ENCODE data around the gene UBE2QL1.
"Not testable (repeated sequence)": the region's sequence is repeated elsewhere in the genome, so short reads cannot be mapped to it uniquely, and the experiment has no call there.

The UBE2QL1 gene

DNA sequence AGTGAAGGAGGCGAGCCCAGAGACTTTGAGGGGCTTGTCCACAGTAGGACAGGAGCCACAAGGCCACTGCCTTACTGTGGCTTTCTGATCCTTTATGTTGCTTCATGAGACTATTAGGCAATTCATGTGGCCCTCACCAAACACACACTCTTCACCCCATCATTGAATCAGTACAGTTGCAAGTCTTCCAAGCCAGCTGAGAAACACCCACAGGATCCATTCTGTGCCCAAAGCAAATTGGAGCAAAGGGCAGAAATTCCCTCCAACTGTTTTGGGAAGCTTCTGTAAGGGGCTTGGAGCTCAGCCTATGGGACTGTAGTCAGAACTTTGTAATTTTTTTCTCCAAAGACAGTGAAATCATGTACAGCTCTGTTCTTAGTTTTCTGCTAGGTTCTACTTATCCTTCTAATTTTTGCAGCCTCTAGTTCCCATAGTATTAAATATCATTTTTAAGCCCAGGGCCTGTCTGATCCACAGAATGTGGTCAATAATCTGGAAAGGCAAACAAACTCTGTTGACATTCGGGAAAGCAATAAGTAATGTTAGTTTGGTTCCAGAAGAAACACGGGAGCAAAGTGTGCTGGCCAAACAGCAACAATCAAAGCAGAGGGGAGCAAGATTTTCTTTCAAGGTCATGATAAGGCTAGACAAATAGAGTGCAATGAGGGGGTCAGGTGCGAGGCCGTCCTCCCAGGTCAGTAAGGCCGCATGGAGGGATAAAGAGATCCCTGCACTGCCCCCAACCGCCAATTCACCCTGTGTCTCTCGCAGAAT, 47.0 kb downstream of the UBE2QL1 start:
- in situ Hi-C loops (cut with HindIII; ENCODE audit: low sequenced_read_pairs), result no loop called here

DNA sequence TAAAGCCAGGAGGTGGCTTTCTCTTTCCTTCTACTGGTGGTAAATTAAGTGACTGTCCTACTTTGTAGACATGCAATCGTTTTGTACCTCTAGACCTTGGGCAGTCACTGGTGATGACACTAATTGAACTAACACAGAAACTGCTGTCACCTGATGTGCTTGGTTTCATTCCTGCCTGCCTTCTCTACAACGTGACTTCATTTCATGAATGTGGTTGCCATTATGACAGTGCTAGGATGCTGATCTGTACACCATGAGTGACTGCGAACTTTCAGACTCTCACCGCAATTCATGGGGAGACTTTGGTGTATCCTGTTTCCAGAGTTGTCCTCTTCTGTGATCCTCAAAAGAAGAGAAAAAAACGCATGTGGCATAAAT, 47.5 kb downstream of the UBE2QL1 start:
- in situ Hi-C loops (cut with HindIII; ENCODE audit: low sequenced_read_pairs), result no loop called here

DNA sequence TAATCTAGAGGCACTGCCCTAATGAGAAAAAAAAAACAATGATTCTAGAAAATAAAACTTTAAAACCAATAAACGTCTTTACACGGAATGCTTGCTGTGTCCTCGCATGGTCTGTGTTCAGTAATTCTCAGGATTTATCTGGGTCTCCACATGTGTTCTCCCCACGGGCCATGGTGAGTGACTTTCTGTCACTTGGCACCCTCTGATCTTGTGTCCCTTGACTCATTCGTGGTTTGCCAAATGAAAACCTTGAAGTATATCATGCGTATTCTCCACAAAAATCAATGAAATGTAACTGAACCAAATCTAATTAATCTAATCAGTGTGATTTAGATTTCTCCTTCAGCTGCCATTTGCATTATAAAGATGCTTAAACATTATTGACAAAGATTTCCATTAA, 48.0 kb downstream of the UBE2QL1 start:
- in situ Hi-C loops (cut with HindIII; ENCODE audit: low sequenced_read_pairs), result no loop called here

DNA sequence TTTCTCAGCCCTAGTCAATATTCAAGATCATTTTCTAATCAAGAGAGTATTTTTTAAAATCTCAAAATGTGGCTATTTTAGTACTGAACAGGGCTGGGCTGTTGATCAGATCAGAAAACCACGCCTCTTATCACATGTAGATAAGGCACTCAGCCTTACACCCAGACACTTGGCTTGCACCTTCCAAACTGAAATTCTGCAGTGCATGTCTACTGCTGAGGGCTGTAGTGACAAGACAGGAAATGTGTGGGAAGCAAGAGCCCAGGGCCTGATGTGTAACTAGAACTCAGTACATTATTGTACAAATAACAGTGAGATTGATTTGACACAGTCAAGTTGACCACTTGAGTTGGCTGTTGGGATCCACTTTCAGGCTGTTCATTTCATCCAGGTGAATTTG, 48.6 kb downstream of the UBE2QL1 start:
- in situ Hi-C loops (cut with HindIII; ENCODE audit: low sequenced_read_pairs), result no loop called here

DNA sequence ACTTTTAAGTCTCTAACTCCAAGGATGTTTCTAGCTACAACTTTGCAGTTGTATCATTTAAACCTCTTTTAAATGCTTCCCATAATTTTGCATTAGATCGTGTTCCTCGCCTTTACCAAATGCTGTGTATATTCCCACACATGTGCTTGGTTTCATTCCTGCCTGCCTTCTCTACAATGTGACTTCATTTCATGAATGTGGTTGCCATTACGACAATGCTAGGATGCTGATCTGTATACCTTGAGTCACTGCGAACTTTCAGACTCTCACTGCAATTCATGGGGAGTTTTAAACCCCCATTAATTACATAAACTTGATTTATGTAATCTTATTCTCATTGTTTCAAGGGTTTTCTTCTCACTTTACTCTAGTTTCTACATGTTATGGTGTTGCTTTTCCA, 50.3 kb downstream of the UBE2QL1 start:
- in situ Hi-C loops (cut with HindIII; ENCODE audit: low sequenced_read_pairs), result no loop called here

DNA sequence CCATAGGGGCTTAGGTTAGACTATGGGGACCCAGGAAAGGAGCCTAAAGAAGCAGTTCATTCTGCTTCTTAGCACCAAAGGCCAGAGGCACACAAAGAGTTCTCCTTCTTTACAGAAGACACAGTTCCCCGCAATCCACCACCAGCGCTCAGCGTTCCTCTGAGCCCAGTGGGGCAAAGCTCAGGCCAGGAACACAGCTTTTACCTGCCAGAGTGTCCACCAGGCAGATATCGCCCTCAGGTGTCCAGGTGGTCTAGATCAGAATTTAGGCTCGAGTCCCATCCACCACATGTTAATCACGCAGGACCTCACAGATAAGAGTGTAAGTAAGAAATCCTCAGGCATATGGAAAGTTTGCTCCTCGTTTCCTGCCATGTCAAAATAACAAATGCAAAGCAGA, 53.0 kb downstream of the UBE2QL1 start:
- in situ Hi-C loops (cut with HindIII; ENCODE audit: low sequenced_read_pairs), result no loop called here

DNA sequence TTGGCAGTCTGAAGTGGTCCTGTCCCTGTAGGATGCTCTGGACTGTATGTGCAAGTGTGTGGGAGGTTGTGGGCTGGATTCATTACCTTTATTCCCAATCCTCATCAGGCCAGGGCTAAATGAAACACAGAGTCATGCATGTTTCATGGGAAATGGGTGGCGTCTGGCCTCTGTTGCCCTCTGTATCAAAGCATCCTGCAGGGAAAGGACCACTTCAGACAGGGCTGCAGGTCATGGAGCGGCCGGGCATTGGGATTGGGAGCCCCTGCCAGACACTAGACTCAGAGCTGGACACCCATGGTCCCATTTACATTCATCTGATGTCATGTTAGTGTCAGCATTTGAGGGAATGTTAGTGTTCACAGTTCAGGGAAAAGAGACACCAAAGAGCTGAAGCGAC, 53.8 kb downstream of the UBE2QL1 start:
- in situ Hi-C loops (cut with HindIII; ENCODE audit: low sequenced_read_pairs), result no loop called here

DNA sequence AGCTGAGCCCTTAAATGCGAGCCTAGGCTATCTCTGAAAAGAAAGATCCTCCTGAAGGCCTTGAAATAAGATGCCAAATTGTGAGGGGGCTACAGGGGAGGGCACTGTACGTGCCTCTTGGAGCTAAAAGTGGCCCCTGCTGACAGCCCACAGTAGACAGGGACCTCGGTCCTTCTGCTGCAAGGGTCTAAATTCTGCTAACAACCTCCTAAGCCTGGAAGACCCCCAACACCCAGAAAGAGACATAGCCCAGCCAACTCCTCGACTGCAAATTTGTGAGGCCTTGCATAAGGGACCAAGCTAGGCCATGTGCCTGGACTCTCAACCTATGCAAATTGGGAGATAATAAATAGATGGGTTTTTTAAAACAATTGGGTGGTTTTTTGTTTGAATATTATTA, 54.7 kb downstream of the UBE2QL1 start:
- in situ Hi-C loops (cut with HindIII; ENCODE audit: low sequenced_read_pairs), result no loop called here

DNA sequence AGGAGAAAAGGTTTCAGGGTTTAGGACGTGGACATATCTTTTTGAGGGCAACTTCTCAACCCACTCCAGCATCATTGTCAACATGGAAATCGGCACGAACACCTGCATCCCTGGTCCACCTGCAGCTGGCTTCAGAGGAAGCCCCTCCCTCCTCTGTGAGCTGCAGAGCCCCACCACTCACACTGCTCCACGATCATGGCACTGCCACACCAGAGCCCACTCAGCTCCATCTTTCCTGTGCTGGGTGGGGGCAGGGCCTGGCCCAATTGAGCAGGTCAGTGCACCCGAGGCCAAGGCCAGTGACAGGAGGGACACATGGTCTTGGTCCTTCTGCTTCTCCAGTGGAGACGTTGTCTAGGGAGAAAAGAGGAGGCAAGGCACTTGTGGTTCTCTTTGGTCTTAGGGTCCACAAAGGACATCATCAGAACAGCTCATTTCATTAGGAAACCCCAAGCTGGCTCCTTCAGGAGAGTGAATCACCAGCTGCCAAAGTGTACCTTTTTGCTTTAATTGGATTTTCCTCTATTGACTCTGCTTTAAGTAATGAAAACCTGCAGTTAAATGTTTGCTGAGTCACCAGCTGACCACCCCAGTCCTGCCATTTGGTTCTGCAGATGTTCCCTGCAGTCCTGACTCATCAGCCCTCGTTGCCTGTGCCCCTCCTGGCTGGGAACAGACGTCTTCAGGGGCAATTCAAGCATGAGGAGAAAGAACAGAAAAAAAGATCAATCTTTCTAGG, 56.2 kb downstream of the UBE2QL1 start:
- in situ Hi-C loops (cut with HindIII; ENCODE audit: low sequenced_read_pairs), result no loop called here

DNA sequence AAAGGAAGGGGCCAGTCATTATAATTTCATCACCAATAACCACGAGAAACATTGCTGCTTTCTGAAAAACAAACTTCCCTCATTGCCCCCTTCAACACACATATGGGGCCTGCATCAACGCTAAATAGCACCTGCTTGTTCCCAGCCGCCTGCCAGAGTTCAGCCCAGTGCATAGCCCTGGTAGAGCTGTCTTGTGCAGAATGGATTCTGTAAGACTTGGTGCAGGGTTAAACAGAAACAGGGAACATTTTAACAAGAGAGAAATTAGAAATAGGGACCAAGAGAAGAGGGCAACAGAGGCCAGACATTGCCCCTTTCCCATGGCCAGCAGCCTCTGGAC, 56.7 kb downstream of the UBE2QL1 start:
- in situ Hi-C loops (cut with HindIII; ENCODE audit: low sequenced_read_pairs), result no loop called here

DNA sequence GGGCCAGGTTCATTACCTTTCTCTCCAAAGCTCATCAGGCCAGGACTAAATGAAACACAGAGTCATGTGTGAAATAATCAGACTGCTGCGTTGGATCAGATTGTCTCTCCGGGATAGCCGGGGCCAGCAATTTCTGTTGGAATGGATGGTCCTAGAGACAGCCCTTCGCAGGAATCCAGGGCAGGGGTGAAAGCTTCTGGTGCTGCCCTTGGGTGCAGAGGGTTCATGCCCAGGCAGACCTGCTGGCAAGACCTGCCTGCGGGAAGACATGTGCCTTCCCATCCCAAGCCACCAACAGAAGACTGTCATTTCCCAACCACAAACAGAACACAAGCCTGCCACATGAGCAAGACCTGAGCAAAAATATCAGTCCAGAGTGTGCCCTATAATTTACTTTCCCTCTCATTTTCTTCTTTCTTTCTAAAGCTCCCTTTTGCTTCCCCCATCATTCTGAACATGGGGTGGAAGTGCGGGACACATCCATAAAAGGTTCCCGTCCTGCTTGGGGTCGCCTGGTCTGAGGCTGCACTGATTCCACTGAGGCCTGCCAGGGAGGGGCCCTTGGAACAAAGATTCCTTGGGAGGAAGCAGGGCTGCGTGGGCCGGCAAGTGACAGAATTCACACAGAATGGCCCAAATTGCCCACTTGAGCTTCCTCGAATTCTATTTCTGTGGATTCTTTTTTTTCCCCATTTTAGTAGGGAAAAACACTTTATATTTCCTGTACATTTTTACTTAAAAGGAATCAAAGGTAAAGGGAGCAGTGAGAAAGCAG, 57.3 kb downstream of the UBE2QL1 start:
- in situ Hi-C loops (cut with HindIII; ENCODE audit: low sequenced_read_pairs), result no loop called here

DNA sequence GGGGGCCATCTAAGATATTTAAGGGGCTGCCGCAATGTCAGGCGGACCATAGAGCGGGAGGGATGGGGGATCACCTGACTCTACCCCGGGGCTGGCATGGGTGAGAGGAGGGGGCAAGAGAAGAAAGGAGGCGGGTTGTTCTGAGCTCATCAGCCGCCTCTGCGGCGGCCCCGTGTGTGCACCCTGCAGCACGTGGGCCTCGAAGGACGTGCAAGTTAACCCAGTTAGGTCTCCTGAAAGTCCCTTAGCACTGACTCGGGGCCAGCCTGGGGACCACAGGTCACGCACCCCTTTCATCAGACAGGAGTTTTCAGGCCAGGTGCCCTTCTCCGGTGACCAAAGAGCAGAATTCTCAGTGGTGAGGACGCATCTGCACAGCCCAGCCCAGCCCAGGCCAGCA, 58.0 kb downstream of the UBE2QL1 start:
- in situ Hi-C loops (cut with HindIII; ENCODE audit: low sequenced_read_pairs), result no loop called here

DNA sequence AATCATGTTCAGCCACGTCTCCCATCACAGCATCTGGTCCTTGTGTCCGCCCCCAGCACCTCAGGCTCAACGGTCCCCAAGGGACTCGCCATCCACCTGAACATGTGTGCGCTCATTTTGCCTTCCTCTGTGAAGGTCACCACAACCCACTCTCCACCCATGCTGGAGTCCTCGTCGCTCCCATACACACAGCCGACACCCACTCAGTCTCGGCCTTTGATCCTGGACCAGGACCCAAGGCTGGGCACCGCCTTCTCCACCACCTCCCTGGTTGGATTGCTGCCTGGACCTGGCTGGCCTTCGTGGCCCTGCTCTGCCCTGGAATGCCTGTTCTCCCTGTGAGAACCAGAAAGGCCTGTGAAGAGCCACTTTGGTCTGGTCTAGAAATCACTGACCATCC, 60.3 kb downstream of the UBE2QL1 start:
- in situ Hi-C loops (cut with HindIII; ENCODE audit: low sequenced_read_pairs), result no loop called here

DNA sequence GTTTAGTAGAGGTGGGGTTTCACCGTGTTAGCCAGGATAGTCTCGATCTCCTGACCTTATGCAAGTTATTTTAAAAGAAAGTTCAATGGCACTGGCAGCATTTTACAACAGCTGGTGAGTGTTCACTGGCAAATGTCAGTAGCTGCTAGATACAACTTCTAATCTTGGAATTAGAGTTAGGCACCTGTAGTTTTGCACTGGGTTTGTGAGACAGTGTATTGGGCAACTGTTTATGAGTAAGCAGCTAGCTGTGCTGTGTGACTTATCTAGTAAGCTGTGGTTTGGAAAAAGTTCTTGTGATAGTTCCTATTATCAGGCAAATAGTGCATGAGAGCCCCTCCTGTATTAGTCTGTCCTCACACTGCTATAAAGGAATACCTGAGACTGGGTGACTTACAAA, 61.5 kb downstream of the UBE2QL1 start:
- in situ Hi-C loops (cut with HindIII; ENCODE audit: low sequenced_read_pairs), result no loop called here

DNA sequence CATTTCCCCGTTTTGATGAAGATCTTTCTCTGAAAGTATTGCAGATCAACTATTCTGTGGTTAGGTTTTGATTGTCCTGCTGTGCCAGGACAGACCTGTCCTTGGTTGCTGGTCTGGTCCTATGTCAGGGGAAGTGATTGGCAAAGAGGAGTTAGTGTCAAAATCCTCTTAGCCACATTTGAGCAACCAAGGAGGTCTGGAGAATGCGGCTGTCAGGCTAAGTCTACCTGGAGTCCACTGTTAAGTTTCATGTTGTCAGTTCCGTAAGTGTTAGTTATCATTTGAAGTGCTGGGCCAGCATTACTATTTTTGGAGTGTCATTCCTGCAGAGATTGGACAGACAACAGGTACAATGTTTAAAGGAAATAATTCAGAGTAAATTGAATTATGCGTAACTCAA, 62.3 kb downstream of the UBE2QL1 start:
- in situ Hi-C loops (cut with HindIII; ENCODE audit: low sequenced_read_pairs), result no loop called here

DNA sequence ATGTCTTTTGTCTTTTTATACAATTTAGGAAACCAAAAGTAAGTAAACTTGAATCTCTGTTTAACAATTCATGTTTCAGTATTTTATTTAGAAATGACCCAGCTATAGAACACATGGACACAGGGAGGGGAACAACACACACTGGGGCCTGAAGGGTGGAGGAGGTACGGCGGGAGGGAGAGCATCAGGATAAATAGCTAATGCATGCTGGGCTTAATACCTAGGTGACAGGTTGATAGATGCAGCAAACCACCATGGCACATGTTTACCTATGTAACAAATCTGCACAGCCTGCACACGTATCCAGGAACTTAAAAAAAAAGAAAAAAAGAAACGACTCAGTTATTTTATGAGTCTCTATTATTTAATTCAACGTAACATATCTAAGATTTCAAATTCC, 67.2 kb downstream of the UBE2QL1 start:
- in situ Hi-C loops (cut with HindIII; ENCODE audit: low sequenced_read_pairs), result not testable (repeated sequence)

DNA sequence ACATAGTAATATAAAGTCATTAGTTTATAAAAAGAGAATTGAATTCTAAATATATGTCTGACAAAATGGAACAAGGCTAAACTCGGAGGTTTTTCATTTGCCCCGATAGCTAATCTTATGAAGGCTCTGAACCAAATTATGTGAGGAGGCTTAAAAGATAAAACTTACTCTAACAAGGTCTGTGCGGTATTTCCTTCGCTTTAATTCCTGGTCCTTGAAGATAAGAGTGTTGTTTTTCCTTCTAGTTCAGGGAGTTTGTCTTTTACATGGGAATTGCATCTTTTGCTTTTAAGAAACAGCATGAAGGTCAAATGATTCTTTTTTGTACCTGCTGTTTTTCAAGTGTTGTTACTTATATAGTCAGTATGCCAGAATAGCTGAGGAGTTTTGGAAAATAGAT, 68.2 kb downstream of the UBE2QL1 start:
- in situ Hi-C loops (cut with HindIII; ENCODE audit: low sequenced_read_pairs), result no loop called here

DNA sequence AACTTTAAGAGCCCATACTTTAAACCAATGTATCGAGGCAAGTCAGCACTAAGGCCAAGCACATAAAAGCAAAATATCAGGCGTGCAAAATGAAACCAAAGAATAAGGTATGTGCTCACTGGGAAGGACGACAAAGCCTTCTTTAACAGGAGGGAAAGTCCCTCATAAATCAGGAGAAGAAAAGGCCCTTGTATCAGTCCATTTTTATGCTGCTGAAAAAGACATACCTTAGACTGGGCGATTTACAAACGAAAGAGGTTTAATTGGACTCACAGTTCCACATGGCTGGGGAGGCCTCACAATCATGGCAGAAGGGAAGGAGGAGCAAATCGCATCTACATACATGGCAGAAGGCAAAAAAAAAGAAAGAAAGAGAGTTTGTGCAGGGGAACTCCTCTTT, 68.9 kb downstream of the UBE2QL1 start:
- in situ Hi-C loops (cut with HindIII; ENCODE audit: low sequenced_read_pairs), result no loop called here

DNA sequence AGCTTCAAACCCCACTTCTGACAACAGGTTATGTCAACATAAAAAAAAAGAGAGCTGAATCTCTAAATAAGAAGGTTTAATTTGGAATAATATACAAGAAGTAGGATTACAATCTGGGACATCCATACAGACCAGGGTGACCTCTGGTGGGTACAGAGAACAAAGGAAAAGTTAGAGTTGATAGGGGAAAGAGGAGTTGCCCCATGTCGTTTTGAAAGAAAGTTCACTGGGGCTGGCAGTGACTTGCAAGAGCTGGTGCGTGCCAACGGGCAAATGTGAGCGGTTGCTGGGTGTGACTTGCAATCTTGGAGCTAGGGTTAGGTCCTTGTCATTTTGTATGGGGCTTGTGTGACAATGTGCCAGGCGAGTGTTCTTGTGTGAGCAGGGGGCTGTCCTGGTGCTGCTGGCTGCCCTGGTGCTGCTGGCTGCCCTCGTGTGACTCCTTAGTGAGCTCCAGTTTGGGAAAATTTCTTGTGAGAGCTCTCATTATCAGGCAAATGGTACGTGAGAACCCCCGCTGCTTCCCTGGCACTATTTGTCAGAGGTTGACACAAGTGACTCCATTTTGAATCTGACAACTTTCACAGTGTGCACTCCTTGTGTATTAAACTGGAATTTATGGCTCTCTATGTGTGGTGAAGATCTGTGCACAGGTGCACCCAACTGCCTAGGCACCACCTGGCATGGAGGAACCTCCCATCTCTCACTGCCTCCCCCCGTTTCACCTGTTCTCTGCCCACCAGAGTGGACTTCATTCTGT, 69.8 kb downstream of the UBE2QL1 start:
- in situ Hi-C loops (cut with HindIII; ENCODE audit: low sequenced_read_pairs), result no loop called here

DNA sequence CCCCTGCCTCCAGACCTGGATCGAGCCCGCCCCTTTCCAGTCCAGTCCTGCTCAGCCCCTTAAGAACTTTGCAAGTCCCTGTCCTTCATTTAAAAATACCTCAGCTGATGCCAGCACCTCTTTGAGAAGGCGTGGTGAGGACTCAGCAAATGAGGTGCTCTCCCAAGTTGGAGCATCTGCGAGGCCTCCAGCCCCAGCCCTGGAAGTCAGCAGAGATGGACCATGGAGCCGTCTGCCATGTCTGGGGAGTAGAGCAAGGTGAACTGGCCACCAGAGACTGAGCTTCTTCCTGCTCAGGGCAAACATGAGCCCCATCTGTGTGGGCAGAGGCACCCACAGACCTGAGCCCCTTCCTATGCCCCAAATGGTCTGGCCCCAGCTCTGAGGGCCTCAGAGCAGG, 71.5 kb downstream of the UBE2QL1 start:
- in situ Hi-C loops (cut with HindIII; ENCODE audit: low sequenced_read_pairs), result no loop called here

DNA sequence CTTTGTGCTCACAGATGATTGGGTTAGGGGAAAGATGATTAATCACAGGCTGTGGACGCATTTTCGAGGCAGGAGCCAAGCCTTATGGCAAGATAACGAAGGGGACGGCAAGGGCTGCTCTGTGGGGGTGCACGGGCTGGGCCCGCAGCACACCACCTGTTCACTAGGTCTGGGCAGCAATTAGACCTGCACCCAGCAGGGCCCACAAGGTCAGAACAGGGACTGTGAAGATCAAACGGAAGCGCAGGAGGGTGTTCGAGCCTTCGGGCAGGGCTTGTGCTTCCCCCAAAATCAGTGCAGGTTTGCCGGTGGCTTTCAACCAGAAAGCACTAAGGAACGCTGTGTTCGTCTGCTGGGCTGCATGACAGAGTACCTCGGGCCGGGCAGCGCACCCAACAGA, 73.7 kb downstream of the UBE2QL1 start:
- in situ Hi-C loops (cut with HindIII; ENCODE audit: low sequenced_read_pairs), result no loop called here
